GM21515 (cell line): ENCODE measurements around the gene IST1.

Experiments
- ATAC-seq: cut with Tn5 transposase; IDR thresholded peaks from one replicate; pipeline ENCODE4 v1.9.1; 2021; ENCODE audit not compliant: unreplicated experiment

IST1 gene

DNA sequence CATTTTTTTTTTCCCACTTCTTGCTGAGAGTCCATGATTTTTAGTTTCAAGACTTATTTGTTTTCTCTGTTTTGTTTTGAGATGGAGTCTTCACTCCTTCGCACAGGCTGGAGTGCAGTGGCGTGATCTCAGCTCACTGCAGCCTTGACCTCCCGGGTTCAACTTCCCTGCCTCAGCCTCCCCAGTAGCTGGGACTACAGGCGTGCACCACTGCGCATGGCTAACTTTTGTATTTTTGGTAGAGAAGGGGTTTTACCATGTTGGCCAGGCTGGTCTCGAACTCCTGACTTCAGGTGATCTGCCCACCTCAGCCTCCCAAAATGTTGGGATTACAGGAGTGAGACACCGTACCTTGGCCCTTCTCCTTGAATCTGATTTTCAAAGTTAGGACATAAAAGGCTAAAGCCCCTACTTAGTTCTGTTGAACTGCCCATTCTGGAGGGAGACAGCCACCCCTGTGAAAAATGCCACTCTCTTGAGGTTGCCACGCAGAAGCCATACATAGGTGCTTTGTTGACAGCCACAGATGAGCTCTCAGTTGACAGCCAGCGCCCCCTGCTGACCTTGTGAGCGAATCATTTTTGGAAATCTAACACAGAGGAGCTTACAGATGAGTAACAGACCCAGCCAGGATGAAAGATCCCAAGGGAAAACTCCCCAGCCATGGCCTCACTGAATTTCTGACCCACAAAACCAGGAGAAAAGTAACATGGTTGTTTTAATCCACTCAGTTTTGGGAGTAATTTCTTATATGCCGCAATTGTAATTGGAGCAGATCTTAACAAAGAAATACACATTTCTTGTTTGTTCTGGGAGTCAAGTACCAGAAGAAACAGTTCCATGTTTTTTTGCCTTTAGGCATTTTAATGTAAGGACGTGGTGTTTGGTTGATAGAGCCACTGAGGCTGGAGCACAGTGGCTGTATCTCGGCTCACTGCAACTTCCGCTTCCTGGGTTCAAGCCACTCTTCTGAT lies 66.0 kb downstream of the IST1 start:
- peak; percentile 83 for ATAC-seq

GRCh38 chr16:71963125-71963875 lies 68.0 kb downstream of the IST1 start:
- ATAC-seq = no peak

DNA sequence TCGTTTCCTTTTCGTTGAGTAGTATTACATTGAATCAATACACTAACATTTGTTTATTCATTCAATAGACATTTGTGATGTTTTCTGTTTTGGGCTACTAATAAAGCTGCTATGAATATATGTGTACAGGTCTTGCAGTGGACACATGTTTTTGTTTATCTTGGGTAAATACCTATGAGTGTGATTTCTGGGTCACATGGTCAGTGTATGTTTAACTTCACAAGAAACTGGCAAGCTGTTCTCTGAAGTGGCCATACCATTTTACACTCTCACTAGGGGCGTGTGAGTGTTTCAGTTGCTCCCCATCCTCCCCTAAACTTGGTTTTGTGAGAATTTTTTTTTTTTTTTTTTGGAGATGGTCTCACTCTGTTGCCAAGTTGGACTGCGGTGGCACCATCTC lies 69.9 kb downstream of the IST1 start:
- ATAC-seq = no peak

GRCh38 chr16:71966932-71967331 lies 71.6 kb downstream of the IST1 start:
- ATAC-seq = no peak

DNA sequence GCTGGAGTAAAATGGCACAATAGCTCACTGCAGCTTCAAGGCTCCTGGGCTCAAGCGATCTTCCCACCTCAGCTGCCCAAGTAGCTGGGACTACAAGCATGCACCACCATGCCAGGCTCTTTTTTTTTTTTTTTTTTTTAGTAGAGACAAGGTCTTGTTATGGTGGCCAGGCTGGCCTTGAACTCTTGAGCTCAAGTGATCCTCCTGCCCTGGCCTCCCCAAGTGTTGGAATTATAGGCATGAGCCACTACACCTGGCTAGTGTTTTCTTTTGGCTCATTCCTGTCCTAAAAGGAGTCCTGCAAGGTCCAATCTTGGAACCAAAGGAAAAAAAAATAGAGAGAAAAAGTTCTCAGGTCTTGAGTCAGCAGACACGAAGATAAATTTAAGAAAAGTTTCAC lies 74.0 kb downstream of the IST1 start:
- no peak for ATAC-seq

DNA sequence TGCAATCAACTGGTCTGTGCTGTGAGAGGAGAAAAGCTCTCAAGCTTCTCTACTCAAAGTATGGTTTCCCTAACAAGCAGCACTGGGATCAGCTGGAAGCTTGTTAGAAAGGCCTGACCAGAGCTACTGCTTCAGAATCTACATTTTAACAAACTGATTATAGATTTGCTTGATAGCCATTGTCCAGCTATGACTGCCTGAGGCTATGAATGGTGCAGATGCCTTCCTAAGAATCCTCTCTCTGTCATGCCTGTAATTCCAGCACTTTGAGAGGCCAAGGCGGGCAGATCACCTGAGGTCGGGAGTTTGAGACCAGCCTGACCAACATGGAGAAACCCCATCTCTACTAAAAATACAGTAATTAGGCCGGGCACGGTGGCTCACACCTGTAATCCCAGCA lies 76.2 kb downstream of the IST1 start:
- ATAC-seq = no peak

DNA sequence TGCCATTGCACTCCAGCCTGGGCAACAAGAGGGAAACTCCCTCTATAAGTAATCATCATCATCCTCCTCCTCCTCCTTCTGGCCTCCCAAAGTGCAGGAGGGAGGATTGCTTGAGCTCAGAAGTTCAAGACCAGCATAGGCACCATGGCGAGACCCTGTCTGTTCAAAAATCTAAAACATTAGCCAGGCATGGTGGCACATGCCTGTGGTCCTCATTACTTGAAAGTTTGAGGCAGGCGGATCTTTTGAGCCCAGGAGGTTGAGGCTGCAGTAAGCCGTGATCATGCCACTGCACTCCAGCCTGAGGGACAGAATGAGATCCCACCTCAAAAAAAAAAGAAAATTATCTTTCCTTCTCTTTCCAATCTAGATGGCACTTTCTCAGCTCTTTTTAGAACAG lies 77.0 kb downstream of the IST1 start:
- no peak for ATAC-seq

DNA sequence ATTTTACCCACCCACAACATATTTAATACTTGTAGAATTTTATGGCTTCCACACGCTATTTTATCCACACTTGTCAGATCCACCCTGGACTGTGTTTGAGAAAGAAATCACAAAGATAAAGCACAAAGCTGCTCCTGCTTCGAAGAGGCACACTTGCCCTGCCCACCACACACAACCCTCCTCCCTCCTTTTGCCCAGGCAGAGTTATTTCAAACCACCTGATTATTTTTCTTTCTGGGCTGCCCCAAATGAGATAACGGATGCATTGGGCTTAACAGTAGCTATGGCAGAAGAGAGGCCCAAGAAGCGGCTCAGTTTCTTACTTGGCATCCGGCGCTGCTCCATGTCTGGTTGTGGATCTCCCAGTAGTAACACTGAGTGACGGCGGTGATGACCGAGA lies 77.7 kb downstream of the IST1 start:
- no peak for ATAC-seq

- ATAC-seq = no peak
Observed at GRCh38 chr16:71974068-71974818, 78.9 kb downstream of the IST1 start.
